Activated CD4-positive, alpha-beta T cell treated with anti-CD3 and anti-CD28 coated beads, Interleukin-10, Interleukin-2, amounts not matched to agents 100 ng/mL and 50 ng/mL, durations not matched to agents 16 hours and 8 hours (primary cell): ENCODE data around the gene DCAF10.
A peak's percentile ranks its signal among the peaks of the same experiment; 100 is the strongest.
"Not testable (repeated sequence)": the region's sequence is repeated elsewhere in the genome, so short reads cannot be mapped to it uniquely, and the experiment has no call there.

ENCODE experiments used
- DNase-seq: peaks from one replicate; pipeline ENCODE4 v3.0.0-alpha.2; 2020

DCAF10 gene

GRCh38 chr9:37792122-37792521 lies 8.5 kb upstream of the DCAF10 start:
- no peak for DNase-seq

GRCh38 chr9:37796232-37796631 lies 4.4 kb upstream of the DCAF10 start:
- DNase-seq: no peak

- DNase-seq: peak; percentile 49
These were observed 1.9 kb upstream of the DCAF10 start for GRCh38 chr9:37798677-37799076.

GRCh38 chr9:37801287-37801850 lies 772 bp downstream of the DCAF10 start:
- peak; percentile 28 for DNase-seq

GRCh38 chr9:37801959-37802711 lies 1.5 kb downstream of the DCAF10 start:
- DNase-seq: no peak

GRCh38 chr9:37806271-37806670 lies 5.7 kb downstream of the DCAF10 start:
- no peak for DNase-seq

GRCh38 chr9:37809676-37810075 lies 9.1 kb downstream of the DCAF10 start:
- DNase-seq: not testable (repeated sequence)

- no peak for DNase-seq
These were observed 11.4 kb downstream of the DCAF10 start for GRCh38 chr9:37811906-37812476.

- no peak for DNase-seq
These were observed 12.3 kb downstream of the DCAF10 start for GRCh38 chr9:37812773-37813379.

- no peak for DNase-seq
These were observed 18.3 kb downstream of the DCAF10 start for GRCh38 chr9:37818849-37819248.

- DNase-seq: no peak
These were observed 19.5 kb downstream of the DCAF10 start for GRCh38 chr9:37820142-37820541.

GRCh38 chr9:37825174-37825573 lies 24.6 kb downstream of the DCAF10 start:
- not testable (repeated sequence) for DNase-seq

GRCh38 chr9:37827483-37828165 lies 27.0 kb downstream of the DCAF10 start:
- DNase-seq: no peak

GRCh38 chr9:37835821-37836220 lies 35.2 kb downstream of the DCAF10 start:
- DNase-seq: no peak

- DNase-seq: peak; percentile 78
These were observed 35.8 kb downstream of the DCAF10 start for GRCh38 chr9:37836386-37836785.

- DNase-seq: no peak
These were observed 39.2 kb downstream of the DCAF10 start for GRCh38 chr9:37839496-37840461.

GRCh38 chr9:37840560-37841194 lies 40.1 kb downstream of the DCAF10 start:
- no peak for DNase-seq

- DNase-seq: no peak
These were observed 51.6 kb downstream of the DCAF10 start for GRCh38 chr9:37852222-37852621.

GRCh38 chr9:37856551-37856950 lies 56.0 kb downstream of the DCAF10 start:
- no peak for DNase-seq

GRCh38 chr9:37859043-37859442 lies 58.4 kb downstream of the DCAF10 start:
- DNase-seq: no peak

- no peak for DNase-seq
These were observed 61.9 kb downstream of the DCAF10 start for GRCh38 chr9:37862530-37862929.
